ENCODE results near the gene VRK2.

- TF ChIP-seq POLR2AphosphoS5 (IDR thresholded peaks at IDR 0.05) (no peak), CTCF (IDR thresholded peaks at IDR 0.05) (no peak)
Observed at GRCh38 chr2:58033530-58033929, 13.1 kb upstream of the VRK2 start.
